Mucosa of gallbladder (tissue), 1 donor: Measurements from ENCODE around the gene KCNJ9. TPM values are rescaled to one million over a fixed set of nuclear protein-coding genes. Genes with fewer than 3 reads are reported as not detected.

Experiments used
- total RNA-seq: library from RNA; stranded (reverse); gene quantifications from one replicate; pipeline ENCODE4 v1.2.1, GENCODE V29; 2021
- donor health status: DM: no; HTN: no; CAD: no.

The KCNJ9 gene
- total RNA-seq, 1 donor from 2014 or later = not detected

Other genes with a start within 250 kb of the KCNJ9 start
- gene VSIG8, start 218.9 kb upstream of the KCNJ9 start, total RNA-seq = not detected
- gene CFAP45, start 181.4 kb upstream of the KCNJ9 start, total RNA-seq = 0.37 TPM
- gene TAGLN2, start 156.0 kb upstream of the KCNJ9 start, total RNA-seq = 205 TPM
- gene IGSF9, start 135.9 kb upstream of the KCNJ9 start, total RNA-seq = 12.4 TPM
- not detected for gene SLAMF9, start 127.3 kb upstream of the KCNJ9 start, total RNA-seq
- 7.9 TPM for gene PIGM, start 49.5 kb upstream of the KCNJ9 start, total RNA-seq
- not detected for gene KCNJ10, start 11.4 kb upstream of the KCNJ9 start, total RNA-seq
- 81.7 TPM for gene IGSF8, start 17.1 kb downstream of the KCNJ9 start, total RNA-seq
- 18.6 TPM for gene ATP1A2, start 34.2 kb downstream of the KCNJ9 start, total RNA-seq
- gene ATP1A4, start 70.1 kb downstream of the KCNJ9 start, total RNA-seq = 0.43 TPM
- 0.37 TPM for gene CASQ1, start 109.0 kb downstream of the KCNJ9 start, total RNA-seq
- 138 TPM for gene PEA15, start 123.8 kb downstream of the KCNJ9 start, total RNA-seq
- 147 TPM for gene DCAF8, start 181.0 kb downstream of the KCNJ9 start, total RNA-seq
- gene PEX19, start 203.6 kb downstream of the KCNJ9 start, total RNA-seq = 75.7 TPM